ENCODE data around the gene ENTPD1.
"Not testable (repeated sequence)": the region's sequence is repeated elsewhere in the genome, so short reads cannot be mapped to it uniquely, and the experiment has no call there.

ENTPD1 gene

GRCh38 chr10:95793401-95794045 lies 37.6 kb downstream of the ENTPD1 start:
- DNase-seq (ENCODE audit: insufficient read length, low spot score): no peak
- FAIRE-seq: no peak

- FAIRE-seq: no peak
- no peak for DNase-seq (ENCODE audit: insufficient read length, low spot score)
These were observed 38.2 kb downstream of the ENTPD1 start for GRCh38 chr10:95794195-95794594.

DNA sequence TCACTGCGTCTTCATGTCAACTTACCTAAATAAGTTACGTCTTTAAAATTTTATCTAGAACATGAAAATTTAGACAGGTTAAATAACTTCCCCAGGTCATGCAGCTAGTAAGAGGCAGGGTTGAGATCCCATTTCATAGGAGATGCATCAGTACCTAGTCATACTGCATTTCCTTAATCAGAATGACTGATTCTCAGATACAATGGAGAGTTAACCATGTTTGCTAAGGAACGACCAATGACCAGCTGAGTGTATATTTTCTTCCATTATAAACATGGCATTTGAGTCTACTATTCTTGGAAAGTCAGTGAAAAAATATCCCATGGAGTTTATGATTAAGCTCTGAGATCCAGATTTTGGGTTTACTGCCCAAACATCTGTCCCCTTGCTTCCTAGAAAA lies 39.6 kb downstream of the ENTPD1 start:
- DNase-seq (ENCODE audit: insufficient read length, low spot score) (no peak), FAIRE-seq (no peak)

DNA sequence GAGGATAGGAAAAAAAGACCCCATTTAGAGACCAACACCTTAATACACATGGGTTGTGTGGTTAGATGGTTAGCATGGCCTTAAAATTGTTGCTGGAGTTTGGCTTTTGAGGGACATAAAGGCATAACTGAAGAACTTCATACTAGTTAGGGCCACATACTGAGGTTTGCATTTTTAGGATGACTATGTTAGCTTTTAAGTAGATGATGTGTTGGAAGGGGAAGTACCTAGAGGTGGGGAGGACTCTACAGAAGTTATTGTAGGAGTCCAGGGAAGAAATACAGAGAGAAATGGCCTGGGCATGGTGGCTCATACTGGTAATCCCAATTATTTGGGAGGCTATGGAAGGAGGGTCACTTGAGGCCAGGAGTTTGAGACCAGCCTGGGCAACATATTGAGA lies 40.5 kb downstream of the ENTPD1 start:
- no peak for FAIRE-seq

GRCh38 chr10:95798096-95798855 lies 42.3 kb downstream of the ENTPD1 start:
- DNase-seq (ENCODE audit: insufficient read length, low spot score): no peak
- FAIRE-seq: peak; percentile 45

More for the DNA sequence above, 40.5 kb downstream of the ENTPD1 start:
- DNase-seq (ENCODE audit: insufficient read length, low spot score): no peak

DNA sequence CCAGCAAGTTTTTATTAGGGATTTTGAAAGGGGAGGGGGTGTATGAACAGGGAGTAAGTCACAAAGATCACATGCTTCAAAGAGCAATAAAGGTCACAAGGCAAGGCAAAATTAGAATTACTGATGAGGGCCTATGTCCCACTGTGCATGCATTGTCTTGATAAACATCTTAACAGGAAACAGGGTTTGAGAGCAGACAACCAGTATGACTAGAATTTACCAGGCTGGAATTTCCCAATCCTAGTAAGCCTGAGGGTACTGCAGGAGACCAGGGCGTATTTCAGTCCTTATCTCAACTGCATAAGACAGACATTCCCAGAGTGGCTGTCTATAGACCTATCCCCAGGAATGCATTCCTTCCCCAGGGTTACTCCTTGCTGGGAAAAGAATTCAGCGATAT lies 44.3 kb downstream of the ENTPD1 start:
- FAIRE-seq: not testable (repeated sequence)

GRCh38 chr10:95806687-95807380 lies 50.9 kb downstream of the ENTPD1 start:
- not testable (repeated sequence) for FAIRE-seq; DNase-seq (ENCODE audit: insufficient read length, low spot score)

More for the DNA sequence above, 44.3 kb downstream of the ENTPD1 start:
- not testable (repeated sequence) for DNase-seq (ENCODE audit: insufficient read length, low spot score)

DNA sequence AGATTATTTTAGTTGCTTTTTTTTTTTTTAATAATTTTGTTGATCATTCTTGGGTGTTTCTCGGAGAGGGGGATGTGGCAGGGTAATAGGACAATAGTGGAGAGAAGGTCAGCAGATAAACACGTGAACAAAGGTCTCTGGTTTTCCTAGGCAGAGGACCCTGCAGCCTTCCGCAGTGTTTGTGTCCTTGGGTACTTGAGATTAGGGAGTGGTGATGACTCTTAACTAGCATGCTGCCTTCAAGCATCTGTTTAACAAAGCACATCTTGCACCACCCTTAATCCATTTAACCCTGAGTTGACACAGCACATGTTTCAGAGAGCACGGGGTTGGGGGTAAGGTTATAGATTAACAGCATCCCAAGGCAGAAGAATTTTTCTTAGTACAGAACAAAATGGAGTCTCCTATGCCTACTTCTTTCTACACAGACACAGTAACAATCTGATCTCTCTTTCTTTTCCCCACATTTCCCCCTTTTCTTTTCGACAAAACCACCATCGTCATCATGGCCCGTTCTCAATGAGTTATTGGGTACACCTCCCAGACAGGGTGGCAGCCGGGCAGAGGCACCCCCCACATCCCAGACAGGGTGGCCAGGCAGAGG lies 52.8 kb downstream of the ENTPD1 start:
- DNase-seq (ENCODE audit: insufficient read length, low spot score); FAIRE-seq: not testable (repeated sequence)

- FAIRE-seq (no peak), DNase-seq (ENCODE audit: insufficient read length, low spot score) (no peak)
These were observed 53.6 kb downstream of the ENTPD1 start for GRCh38 chr10:95809370-95810197.

DNA sequence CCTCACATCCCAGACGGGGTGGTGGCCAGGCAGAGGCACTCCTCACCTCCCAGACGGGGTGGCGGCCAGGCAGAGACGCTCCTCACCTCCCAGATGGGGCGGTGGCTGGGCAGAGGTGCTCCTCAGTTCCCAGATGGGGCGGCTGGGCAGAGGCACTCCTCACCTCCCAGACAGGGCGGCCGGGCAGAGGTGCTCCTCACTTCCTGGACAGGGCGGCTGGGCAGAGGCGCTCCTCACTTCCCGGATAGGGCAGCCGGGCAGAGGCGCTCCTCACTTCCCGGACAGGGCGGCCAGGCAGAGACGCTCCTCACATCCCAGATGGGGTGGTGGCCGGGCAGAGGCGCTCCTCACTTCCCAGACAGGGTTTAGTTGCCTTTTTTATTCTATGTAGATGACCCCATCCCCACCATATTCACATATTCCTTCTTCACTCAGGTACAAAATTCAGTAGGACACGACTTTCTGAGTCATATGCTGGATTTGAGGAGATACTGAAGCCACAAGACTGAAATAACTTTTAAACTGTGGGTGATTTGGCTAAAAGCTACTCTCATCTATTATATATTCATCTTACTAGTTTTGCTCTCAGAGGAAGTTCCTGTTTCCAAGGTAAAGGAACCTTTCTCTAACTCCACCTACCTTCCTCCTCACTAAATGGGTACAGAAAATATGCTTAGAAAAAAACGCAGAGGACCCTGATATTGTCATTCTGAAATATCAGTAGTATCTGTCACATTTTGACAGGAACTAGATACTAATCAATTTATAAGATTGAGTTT lies 54.4 kb downstream of the ENTPD1 start:
- DNase-seq (ENCODE audit: insufficient read length, low spot score): no peak

GRCh38 chr10:95813054-95813685 lies 57.2 kb downstream of the ENTPD1 start:
- FAIRE-seq (peak; percentile 80), DNase-seq (ENCODE audit: insufficient read length, low spot score) (no peak)

More for the DNA sequence above, 54.4 kb downstream of the ENTPD1 start:
- no peak for FAIRE-seq

GRCh38 chr10:95814011-95814727 lies 58.2 kb downstream of the ENTPD1 start:
- FAIRE-seq: peak; percentile 55
- no peak for DNase-seq (ENCODE audit: insufficient read length, low spot score)

DNA sequence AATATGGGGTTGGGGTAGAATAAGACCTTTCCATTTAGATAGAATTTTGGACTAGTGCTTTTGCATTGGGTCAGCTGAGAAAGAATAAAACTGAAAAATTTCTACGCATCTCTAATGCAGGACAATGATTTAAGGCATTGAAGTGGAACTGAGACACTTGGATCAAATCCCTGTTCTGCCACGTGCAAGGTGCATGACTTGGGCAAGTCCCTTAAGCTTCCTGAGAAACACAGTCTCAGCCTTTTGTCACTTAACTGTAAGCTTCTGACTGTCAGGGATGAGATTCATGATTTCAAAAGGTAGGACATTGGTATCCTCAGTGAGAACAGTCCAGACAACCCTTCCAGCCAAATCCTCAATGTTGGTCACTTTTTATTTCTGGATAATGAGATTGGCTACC lies 59.2 kb downstream of the ENTPD1 start:
- DNase-seq (ENCODE audit: insufficient read length, low spot score): no peak
- FAIRE-seq: peak; percentile 70

GRCh38 chr10:95815701-95816240 lies 59.8 kb downstream of the ENTPD1 start:
- no peak for FAIRE-seq
- DNase-seq (ENCODE audit: insufficient read length, low spot score): no peak

GRCh38 chr10:95818010-95818409 lies 62.0 kb downstream of the ENTPD1 start:
- DNase-seq (ENCODE audit: insufficient read length, low spot score) (no peak), FAIRE-seq (peak; percentile 74)

GRCh38 chr10:95818668-95819067 lies 62.7 kb downstream of the ENTPD1 start:
- DNase-seq (ENCODE audit: insufficient read length, low spot score) (no peak), FAIRE-seq (peak; percentile 67)

DNA sequence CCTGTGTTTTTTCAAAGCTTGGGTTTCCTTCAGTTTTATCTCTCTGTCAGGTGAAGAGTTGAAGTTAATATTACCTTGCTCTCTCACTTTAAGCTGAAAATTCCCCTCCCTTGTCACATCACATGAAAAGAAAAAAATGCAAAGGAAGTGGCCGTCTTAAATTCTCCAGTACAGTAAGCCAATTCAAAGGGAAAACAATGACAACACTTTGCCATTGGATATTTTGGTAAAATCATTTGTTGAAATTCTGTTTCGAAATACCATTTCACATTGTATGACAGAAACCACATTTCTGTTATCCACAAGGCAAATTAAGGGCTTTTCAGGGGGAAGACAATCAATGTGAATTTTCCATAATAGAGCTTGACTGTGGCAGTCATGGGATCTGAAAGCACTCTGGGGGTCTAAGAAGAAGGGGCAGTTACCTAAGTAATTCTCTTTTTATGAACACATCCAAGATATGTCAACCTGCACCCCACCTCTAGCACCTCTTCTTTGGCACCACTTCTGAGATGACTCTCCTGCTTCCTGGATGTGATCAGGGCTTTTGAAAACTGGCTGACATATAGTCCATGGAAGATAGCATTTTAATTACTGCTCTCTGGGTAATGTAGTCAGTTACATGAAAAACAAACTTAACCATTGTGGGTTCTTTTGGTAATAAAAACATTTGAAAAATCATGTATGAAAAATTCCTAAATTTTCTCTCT lies 63.8 kb downstream of the ENTPD1 start:
- DNase-seq (ENCODE audit: insufficient read length, low spot score): no peak
- peak; percentile 92 for FAIRE-seq

Data from GM19239 (cell line).